ENCODE results near the gene WAS. TPM values are rescaled to one million over a fixed set of nuclear protein-coding genes. Genes with fewer than 3 reads are reported as not detected.

WAS gene
- total RNA-seq, 1 donor = under 0.01 TPM

- peak overlapping the region; percentile 64 for H3K4me3 ChIP-seq (ENCODE audit: low read depth, low read length)
- TF ChIP-seq CTCF (IDR thresholded peaks at IDR 0.05; ENCODE audit: insufficient read depth, low read depth, low read length) = no peak
- peak; percentile 30 for DNase-seq (ENCODE audit: low read depth)
These were observed 13.5 kb downstream of the WAS start for GRCh38 chrX:48696909-48697727.

- TF ChIP-seq CTCF (IDR thresholded peaks at IDR 0.05; ENCODE audit: insufficient read depth, low read depth, low read length) = no peak
- no peak for DNase-seq (ENCODE audit: low read depth)
- no peak overlapping the region for H3K4me3 ChIP-seq (ENCODE audit: low read depth, low read length)
These were observed 14.7 kb downstream of the WAS start for GRCh38 chrX:48698306-48698705.

GRCh38 chrX:48700246-48700645 lies 16.6 kb downstream of the WAS start:
- TF ChIP-seq CTCF (IDR thresholded peaks at IDR 0.05; ENCODE audit: insufficient read depth, low read depth, low read length) = no peak
- DNase-seq (ENCODE audit: low read depth) = no peak

GRCh38 chrX:48700951-48701653 lies 17.5 kb downstream of the WAS start:
- H3K4me3 ChIP-seq (ENCODE audit: low read depth, low read length) = no peak overlapping the region
- DNase-seq (ENCODE audit: low read depth) = peak; percentile 19
- no peak for TF ChIP-seq CTCF (IDR thresholded peaks at IDR 0.05; ENCODE audit: insufficient read depth, low read depth, low read length)

More at GRCh38 chrX:48700246-48700645, 16.6 kb downstream of the WAS start:
- H3K4me3 ChIP-seq (ENCODE audit: low read depth, low read length) = no peak overlapping the region

GRCh38 chrX:48702032-48702431 lies 18.4 kb downstream of the WAS start:
- H3K4me3 ChIP-seq (ENCODE audit: low read depth, low read length) = no peak overlapping the region
- TF ChIP-seq CTCF (IDR thresholded peaks at IDR 0.05; ENCODE audit: insufficient read depth, low read depth, low read length) = no peak
- DNase-seq (ENCODE audit: low read depth) = no peak

GRCh38 chrX:48702716-48703115 lies 19.1 kb downstream of the WAS start:
- TF ChIP-seq CTCF (IDR thresholded peaks at IDR 0.05; ENCODE audit: insufficient read depth, low read depth, low read length) = no peak
- no peak for DNase-seq (ENCODE audit: low read depth)
- H3K4me3 ChIP-seq (ENCODE audit: low read depth, low read length) = no peak overlapping the region
